Testis (tissue), 2 donors: ENCODE data around the gene HNRNPR.

Experiments
- POLR2A ChIP-seq: fragments of 450-650 bp; IDR thresholded peaks from one replicate; pipeline ENCODE4 v1.6.1; 2017; ENCODE audit warnings: antibody characterized with exemption, mild to moderate bottlenecking, moderate library complexity
- TF ChIP-seq, protein P1 (sequence below), 3 experiments: fragments of 450-650 bp in 2 of 3; fragments of 200-600 bp in 1 of 3; sonication (generic) in 1 of 3; IDR thresholded peaks; one replicate each; pipeline ENCODE4 v1.5.1; 2016 to 2019; ENCODE audit warnings: antibody characterized with exemption in 3 of 3, mild to moderate bottlenecking in 2 of 3, moderate library complexity in 1 of 3

DNA sequence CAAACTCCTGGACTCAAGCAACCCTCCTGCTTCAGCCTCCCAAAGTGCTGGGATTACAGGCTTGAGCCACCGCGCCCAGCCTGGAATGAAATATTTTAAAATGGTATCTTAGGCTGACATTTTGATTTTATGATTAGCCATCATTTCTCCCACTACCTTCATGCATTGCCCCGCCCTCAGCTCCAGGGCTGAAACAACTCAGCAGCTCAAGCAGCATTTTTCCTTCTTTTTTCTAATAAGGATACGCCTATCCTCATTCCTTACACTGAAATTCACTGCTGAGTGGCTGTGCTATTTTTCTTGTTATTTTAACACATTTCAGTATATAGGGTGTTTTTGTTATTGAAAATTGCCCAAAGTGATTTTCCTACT lies 70.0 kb downstream of the HNRNPR start:
- TF ChIP-seq, protein P1, sequence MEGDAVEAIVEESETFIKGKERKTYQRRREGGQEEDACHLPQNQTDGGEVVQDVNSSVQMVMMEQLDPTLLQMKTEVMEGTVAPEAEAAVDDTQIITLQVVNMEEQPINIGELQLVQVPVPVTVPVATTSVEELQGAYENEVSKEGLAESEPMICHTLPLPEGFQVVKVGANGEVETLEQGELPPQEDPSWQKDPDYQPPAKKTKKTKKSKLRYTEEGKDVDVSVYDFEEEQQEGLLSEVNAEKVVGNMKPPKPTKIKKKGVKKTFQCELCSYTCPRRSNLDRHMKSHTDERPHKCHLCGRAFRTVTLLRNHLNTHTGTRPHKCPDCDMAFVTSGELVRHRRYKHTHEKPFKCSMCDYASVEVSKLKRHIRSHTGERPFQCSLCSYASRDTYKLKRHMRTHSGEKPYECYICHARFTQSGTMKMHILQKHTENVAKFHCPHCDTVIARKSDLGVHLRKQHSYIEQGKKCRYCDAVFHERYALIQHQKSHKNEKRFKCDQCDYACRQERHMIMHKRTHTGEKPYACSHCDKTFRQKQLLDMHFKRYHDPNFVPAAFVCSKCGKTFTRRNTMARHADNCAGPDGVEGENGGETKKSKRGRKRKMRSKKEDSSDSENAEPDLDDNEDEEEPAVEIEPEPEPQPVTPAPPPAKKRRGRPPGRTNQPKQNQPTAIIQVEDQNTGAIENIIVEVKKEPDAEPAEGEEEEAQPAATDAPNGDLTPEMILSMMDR (IDR thresholded peaks at IDR 0.05) = no peak
- no peak for TF ChIP-seq POLR2A
